CD4-positive, alpha-beta T cell treated with Interleukin-17A for 1 hour (primary cell): ENCODE data around the gene TST.

Experiments used
- DNase-seq: peaks from one replicate; pipeline ENCODE4 v3.0.0-alpha.2; 2020

Gene TST

DNA sequence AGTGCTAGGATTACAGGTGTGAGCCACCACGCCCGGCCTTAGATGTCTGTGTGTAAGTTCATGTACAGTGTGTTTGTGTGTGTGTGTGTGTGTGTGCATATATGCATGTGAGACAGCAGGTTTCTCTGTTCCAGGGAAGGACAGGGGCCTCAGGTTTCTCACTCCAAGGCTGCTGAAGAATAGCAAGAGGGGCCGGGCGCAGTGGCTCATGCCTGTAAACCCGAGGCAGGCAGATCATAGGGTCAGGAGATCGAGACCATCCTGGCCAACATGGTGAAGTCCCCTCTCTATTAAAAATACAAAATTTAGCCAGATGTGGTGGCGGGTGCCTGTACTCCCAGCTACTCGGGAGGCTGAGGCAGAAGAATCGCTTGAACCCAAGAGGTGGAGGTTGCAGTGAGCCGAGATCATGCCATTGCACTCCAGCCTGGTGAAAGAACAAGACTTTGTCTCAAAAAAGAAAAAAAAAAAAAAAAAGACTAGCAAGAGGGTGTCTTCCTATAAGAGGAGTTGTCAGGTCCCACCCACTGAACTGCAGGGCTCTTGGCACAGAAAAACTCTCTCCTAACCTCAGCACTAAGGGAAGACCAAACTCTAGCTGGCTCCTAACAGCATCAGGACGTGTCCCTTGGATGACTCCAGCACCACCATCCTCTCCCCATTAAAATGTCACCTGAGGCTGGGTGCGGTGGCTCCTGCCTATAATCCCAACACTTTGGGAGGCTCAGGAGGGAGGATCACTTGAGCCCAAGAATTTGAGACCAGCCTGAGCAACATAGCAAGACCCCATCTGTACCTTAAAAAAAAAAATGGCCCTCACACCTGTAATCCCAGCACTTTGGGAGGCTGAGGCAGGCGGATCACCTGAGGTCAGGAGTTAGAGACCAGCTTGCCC is 40.0 kb downstream of the TST start:
- DNase-seq, result no peak

DNA sequence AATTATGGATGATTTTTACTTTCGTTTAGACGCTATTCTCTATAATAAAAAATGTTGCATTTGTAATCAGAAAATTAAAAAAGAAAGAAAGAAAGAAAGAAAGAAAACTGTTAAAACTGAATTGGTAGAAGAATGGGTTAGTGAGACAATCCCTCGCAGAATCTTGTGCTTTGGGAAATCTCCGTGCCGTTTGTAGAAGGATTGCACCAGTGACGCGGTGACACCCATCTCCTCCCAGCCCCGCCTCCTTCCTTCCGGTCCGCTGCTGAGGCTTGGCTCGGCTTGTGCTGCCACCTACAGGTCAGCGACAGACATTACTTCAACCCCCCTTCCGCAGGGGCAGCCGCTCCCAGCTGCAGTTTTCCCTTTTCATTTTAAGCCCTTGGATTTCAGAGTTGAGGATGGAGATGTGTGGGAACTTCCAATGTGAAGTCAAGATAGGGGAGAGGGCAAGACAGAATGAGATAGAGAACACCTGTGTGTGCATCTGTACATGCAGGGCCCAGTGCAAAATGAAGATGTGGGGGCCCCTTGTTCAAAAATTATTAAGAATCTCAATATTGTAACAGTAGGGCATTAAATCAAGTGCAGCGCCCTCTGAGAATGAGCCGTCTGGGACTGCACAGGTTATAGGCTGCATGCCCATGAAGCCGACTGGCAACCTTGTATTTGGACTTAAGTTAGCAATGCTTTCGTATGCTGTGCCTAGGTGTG is 41.1 kb downstream of the TST start:
- DNase-seq, result peak; percentile 90

DNA sequence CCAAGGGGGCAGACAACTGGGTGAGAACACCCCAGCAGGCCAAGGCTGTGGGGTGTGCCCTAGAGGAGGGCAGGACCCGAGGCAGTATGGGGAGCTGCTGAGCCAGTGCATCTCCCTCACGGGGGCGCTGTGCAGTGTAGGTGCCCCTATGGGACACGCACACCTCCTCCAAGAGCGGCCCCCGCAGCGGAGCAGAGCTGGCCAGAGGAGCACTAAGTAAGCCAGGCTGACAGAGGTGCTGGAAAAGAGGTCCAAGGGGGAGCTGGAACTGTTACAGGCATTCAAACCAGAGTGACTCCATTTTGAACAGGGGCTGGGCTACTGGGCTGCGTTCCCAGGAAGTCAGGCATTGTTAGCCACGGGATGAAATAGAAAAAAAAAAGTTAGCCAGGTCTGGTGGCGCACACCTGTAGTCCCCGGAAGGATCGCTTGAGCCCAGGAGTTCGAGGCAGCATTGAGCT is 41.8 kb downstream of the TST start:
- DNase-seq, result peak; percentile 83

DNA sequence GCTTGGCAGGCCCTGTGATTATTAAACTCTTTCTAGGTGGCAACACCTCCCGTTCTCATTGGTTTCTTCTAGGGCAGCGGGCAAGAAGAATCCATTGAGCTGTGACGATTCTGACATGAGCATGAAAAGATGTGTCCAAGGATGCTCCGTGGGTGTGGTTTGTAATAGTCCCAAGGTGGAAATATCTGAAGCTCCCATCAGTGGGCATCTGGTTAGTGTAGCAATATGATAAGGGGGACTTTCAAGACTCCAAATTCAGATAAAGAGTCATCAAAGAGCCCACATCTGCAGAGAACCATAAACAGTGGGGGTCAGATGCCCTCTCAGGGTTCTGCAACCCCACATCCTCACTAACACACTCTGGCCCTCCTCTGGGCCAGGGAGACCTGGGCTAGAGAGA is 42.6 kb downstream of the TST start:
- DNase-seq, result no peak

DNA sequence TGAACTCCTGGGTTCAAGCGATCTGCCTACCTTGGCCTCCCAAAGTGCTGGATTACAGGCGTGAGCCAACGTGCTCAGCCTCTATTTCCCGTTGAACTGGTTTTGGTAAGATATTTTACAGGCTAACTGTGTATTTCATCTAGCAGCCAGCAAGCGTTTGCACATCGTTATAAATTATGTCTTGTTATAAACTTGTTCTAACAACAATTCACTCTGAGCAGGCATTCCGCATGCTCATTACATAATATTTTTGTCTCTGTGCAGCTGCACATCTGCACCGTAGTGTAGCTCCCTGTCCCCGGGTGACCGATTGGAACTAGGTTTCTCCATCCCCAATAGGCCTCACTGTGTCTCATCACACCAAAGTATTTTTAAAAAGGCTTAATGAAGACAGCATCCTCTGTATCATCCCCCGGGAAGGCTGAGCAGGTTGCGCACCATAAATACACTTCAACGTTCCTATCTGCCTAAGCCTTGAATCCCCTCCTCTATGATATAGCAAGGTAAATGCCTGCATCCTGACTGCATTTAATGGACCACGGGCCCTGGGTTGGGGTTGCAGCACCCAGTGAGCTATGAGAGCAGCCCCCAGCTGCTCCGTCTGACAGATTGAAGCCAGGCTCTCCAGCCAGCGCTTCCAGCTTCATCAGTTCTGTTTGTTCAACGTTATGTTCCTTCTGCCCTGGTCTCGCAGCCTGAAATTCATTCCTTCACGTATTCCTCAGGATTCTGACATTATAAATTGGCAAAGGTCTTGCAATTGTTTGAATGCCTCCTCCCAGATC is 47.7 kb downstream of the TST start:
- DNase-seq, result no peak

DNA sequence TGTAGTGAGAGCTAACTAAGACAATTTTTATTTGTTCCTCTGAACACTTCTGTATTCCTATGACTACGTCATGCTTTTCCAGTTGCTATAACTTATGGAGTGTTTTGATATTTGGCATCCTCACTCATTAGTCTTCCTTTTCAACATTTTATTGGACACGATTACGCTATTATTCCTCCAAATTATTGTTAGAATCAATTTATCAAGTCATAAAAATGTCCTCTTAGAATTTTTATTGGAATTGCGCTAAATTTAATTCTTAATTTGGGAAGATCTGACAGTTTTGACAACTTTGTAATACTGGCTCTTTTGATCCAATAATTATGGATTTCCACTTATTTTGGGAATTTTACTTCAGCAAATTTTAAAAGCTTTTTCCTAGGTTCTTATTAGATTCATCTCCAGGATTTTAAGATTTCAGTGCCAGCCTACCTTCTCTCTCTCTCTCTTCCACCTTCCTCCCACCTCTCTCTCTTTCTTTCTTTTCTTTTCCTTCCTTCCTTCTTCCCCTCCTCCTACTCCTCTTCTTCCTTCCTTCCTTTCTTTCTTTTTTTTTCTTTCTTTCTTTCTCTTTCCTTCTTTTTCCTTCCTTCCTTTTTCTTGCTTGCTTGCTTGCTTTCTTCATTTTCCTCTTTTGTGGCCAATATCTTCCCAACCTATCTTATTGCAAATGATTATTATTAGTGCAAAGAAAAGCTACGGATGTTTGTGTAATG is 50.8 kb downstream of the TST start:
- DNase-seq, result no peak

DNA sequence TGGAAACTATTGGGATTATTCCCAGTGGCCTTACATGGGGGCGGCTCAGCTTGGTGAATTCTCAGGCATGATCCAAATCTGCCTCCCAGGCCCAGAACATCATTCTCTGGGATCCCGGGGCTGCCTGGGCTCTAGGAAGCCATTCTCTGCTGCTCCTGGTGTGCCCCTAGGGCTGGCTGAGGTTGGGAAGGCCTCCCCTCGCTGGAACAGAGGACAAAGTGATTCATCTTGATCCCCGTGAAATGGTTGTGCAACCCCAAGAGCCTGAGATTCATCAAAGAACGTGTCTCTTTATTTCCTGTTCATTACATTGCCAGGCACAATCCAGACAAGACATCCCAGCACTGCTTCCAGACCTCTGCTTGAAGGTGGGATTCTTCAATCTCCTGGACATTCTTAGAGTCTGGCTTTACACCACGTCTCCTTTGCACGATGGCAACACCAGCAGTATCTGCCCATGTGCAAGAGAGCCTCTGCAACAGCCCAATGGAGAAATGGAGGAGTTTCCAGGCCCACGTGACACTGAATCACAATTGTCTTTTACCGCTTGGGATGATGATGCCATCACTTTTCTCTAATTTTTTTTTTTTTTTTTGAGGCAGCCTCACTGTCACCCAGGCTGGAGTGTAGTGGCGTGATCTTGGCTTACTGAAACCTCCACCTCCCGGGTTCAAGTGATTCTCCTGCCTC is 52.3 kb downstream of the TST start:
- DNase-seq, result no peak

DNA sequence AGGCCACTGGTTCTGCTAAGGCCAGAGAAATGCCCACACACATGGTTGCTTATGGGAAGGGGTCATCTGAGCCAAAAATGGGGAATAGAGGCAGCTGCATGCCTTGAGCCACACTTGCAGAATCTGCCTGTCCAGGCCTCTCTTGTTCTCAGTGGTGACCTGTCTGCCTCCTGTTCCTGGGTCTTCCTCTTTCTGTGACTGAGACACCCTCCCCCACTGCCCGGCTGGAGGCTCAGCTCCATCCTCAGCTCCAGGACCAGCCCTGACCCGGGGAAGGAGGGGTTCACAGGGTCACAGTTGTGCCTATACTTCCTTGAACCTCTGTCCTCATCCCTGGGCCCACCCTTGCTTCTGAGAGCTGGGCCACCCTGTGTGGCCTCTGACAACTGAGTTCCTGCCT is 53.6 kb downstream of the TST start:
- DNase-seq, result no peak

DNA sequence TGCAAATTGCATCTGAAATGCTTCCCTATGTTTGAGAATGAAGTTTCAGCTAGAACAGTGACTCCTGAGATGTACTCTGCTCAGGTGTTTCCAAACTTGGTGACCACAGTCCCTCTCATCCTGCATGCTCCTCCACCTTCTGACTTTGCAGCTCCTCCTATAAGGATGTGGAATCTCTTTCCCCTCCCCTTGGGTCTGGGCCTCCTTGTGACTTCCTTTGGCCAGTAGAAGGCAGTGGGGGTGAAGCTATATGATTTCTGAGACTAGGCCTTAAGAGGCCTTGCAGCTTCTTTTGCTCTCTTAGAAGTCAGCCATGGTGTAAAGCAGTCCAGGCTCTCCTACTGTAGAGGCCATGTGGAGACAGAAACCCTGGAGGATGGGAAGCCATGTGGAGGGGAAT is 55.1 kb downstream of the TST start:
- no peak for DNase-seq

DNA sequence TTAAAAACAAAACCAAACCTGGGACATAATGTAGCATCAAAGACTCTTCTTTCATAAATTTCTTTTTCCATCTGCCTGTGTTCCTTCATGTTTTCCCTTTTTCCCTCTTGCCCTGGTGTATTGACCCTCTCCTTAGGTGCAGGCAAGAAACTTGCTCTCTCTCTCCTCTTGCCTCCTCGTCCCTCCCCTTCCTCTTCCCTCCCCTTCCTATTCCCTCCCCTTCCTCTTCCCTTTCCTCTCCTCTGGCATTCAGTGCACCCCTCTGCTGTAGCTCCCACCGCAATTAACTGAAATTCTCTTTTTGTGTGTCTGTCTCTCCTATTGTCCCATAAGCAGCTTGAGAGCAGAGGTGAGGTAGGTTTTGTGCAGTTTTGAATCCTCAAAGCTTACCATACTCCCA is 55.9 kb downstream of the TST start:
- no peak for DNase-seq

DNA sequence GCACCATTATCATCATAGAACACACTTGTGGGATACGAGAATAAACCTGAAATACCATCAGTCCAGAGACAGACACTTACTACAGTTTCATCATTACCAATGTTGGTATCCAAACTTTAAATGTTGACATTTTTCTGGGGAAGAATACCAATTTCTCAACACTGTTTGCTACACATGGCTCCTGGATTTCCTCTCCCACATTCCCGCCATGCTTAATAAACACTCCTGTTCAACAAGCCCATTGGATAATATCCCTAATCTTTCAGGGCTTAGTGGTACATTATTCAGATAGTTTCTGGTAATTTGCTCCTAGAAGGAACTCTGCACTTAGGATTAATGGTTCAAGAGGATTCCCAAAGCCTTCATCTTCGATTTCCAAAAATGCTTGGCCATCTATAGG is 57.6 kb downstream of the TST start:
- DNase-seq, result no peak
